GM23338 (cell line): ENCODE measurements around the gene GALNT16. TPM values are rescaled to one million over a fixed set of nuclear protein-coding genes. Genes with fewer than 3 reads are reported as not detected.
A peak's percentile ranks its signal among the peaks of the same experiment; 100 is the strongest.

Source experiments
- ATAC-seq: fragments of 200-7000 bp; cut with Tn5 transposase; 3 replicates; pipeline ENCODE4 v1.9.1; 2020
- DNase-seq: peaks from one replicate; pipeline ENCODE4 v3.0.0-alpha.2; 2015; ENCODE audit warnings: low spot score
- H2AFZ ChIP-seq: fragments of 200-600 bp; sonication (generic); 2 replicates; pipeline ENCODE4 v1.8.0; 2016; ENCODE audit warnings: antibody characterized with exemption, mild to moderate bottlenecking, moderate library complexity
- H3F3A ChIP-seq: fragments of 200-600 bp; sonication (generic); replicated peaks from 2 replicates; pipeline ENCODE4 v1.8.0; 2017; ENCODE audit warnings: antibody characterized with exemption, mixed run types, low read depth
- H3K27ac ChIP-seq: fragments of 200-600 bp; sonication (generic); 2 replicates; pipeline ENCODE4 v1.6.1; 2016; ENCODE audit warnings: low read depth
- H3K27me3 ChIP-seq: fragments of 200-600 bp; sonication (generic); 2 replicates; pipeline ENCODE4 v1.8.0; 2016; ENCODE audit warnings: mild to moderate bottlenecking, mixed run types, moderate library complexity; ENCODE audit not compliant: insufficient read depth
- H3K36me3 ChIP-seq: fragments of 200-600 bp; sonication (generic); 2 replicates; pipeline ENCODE4 v1.8.0; 2016; ENCODE audit warnings: mild to moderate bottlenecking; ENCODE audit not compliant: insufficient read depth
- H3K4me1 ChIP-seq: fragments of 200-600 bp; sonication (generic); 2 replicates; pipeline ENCODE4 v1.8.0; 2016; ENCODE audit warnings: mild to moderate bottlenecking, moderate library complexity; ENCODE audit not compliant: insufficient read depth
- H3K4me2 ChIP-seq: fragments of 200-600 bp; sonication (generic); 2 replicates; pipeline ENCODE4 v1.7.1; 2017; ENCODE audit warnings: mixed run types
- H3K4me3 ChIP-seq: fragments of 200-600 bp; sonication (generic); 2 replicates; pipeline ENCODE4 v1.6.1; 2016; ENCODE audit warnings: mixed run types
- H3K79me2 ChIP-seq: fragments of 200-600 bp; sonication (generic); replicated peaks from 2 replicates; pipeline ENCODE4 v1.8.0; 2017; ENCODE audit warnings: mild to moderate bottlenecking; ENCODE audit not compliant: insufficient read depth
- H3K9me2 ChIP-seq: fragments of 200-600 bp; sonication (generic); 2 replicates; pipeline ENCODE4 v1.8.0; 2017; ENCODE audit not compliant: insufficient read depth
- H4K20me1 ChIP-seq: fragments of 200-600 bp; sonication (generic); replicated peaks from 2 replicates; pipeline ENCODE4 v1.8.0; 2017; ENCODE audit warnings: mild to moderate bottlenecking; ENCODE audit not compliant: insufficient read depth
- H3K27ac Mint-ChIP-seq: 2 replicates; pipeline ENCODE4 v1.8.0; 2020; ENCODE audit warnings: inconsistent platforms, mild to moderate bottlenecking, moderate library complexity, mixed read lengths
- H3K27me3 Mint-ChIP-seq: 3 replicates; pipeline ENCODE4 v1.8.0; 2022; ENCODE audit warnings: low read depth, mild to moderate bottlenecking, moderate library complexity, mixed read lengths, inconsistent platforms; ENCODE audit not compliant: insufficient read depth, poor library complexity
- H3K36me3 Mint-ChIP-seq: 3 replicates; pipeline ENCODE4 v1.8.0; 2021; ENCODE audit warnings: low read depth, mild to moderate bottlenecking, inconsistent platforms, moderate library complexity, mixed read lengths
- H3K4me1 Mint-ChIP-seq: 3 replicates; pipeline ENCODE4 v1.8.0; 2020; ENCODE audit warnings: mild to moderate bottlenecking, inconsistent platforms, mixed read lengths
- H3K4me3 Mint-ChIP-seq: 3 replicates; pipeline ENCODE4 v1.8.0; 2021; ENCODE audit warnings: moderate library complexity, mild to moderate bottlenecking, inconsistent platforms, mixed read lengths
- H3K9me3 Mint-ChIP-seq: 3 replicates; pipeline ENCODE4 v1.8.0; 2020; ENCODE audit warnings: moderate library complexity, mild to moderate bottlenecking, inconsistent platforms, mixed read lengths
- CREB1 ChIP-seq: fragments of 250-450 bp; sonication (Bioruptor Pico); IDR thresholded peaks from 2 replicates; pipeline ENCODE4 v1.5.0; 2020; ENCODE audit warnings: low read depth, mild to moderate bottlenecking, moderate library complexity
- EZH2phosphoT487 ChIP-seq: fragments of 200-600 bp; sonication (generic); IDR thresholded peaks from one replicate; pipeline ENCODE4 v1.8.1; 2018; ENCODE audit warnings: antibody characterized with exemption; ENCODE audit not compliant: unreplicated experiment
- JUNB ChIP-seq: IDR thresholded peaks from one replicate; pipeline ENCODE4 v1.6.1; 2016; ENCODE audit warnings: antibody characterized with exemption; ENCODE audit not compliant: unreplicated experiment
- POLR2AphosphoS5 ChIP-seq: IDR thresholded peaks from 2 replicates; pipeline ENCODE4 v1.6.1; 2016; ENCODE audit warnings: antibody characterized with exemption, low read depth
- ZNF114 ChIP-seq: fragments of 250-450 bp; sonication (Bioruptor Pico); IDR thresholded peaks from 2 replicates; pipeline ENCODE4 v1.5.0; 2020; ENCODE audit warnings: mild to moderate bottlenecking, moderate library complexity
- polyA plus RNA-seq: library from polyadenylated mRNA; unstranded; fragments of >200 nt; fragmentation: Nextera tagmentation; extraction: Ambion mirVana; gene quantifications from 2 replicates; pipeline ENCODE4 v1.2.1, GENCODE V29; 2016
- total RNA-seq: library from RNA; depleted of rRNA; stranded (reverse); fragments of >200 nt; shearing (Covaris generic); gene quantifications from 2 replicates; pipeline ENCODE4 v1.2.3, GENCODE V29; 2014
- TF ChIP-seq, protein P1 (sequence below): fragments of 250-450 bp; sonication (Bioruptor Pico); IDR thresholded peaks from 2 replicates; pipeline ENCODE4 v1.5.0; 2020; ENCODE audit warnings: mild to moderate bottlenecking, moderate library complexity
- TF ChIP-seq, protein P2 (sequence below): IDR thresholded peaks from one replicate; pipeline ENCODE4 v1.6.1; 2018; ENCODE audit warnings: antibody characterized with exemption; ENCODE audit not compliant: unreplicated experiment
- TF ChIP-seq, protein P3 (sequence below): IDR thresholded peaks from 2 replicates; pipeline ENCODE4 v1.6.1; 2016; ENCODE audit warnings: antibody characterized with exemption
- TF ChIP-seq, protein P4 (sequence below), 2 experiments: fragments of 200-600 bp in 1 of 2; sonication (generic) in 1 of 2; conservative IDR thresholded peaks; 2 replicates each; pipeline versions ENCODE4 v1.5.1 to v1.6.1; 2016 to 2017; ENCODE audit warnings: antibody characterized with exemption in 2 of 2, low read depth in 2 of 2, mild to moderate bottlenecking in 2 of 2, moderate library complexity in 1 of 2

GALNT16 gene
- total and polyA plus RNA-seq, 2 experiments from 2014 or later: 1.5 to 2.9 TPM

DNA sequence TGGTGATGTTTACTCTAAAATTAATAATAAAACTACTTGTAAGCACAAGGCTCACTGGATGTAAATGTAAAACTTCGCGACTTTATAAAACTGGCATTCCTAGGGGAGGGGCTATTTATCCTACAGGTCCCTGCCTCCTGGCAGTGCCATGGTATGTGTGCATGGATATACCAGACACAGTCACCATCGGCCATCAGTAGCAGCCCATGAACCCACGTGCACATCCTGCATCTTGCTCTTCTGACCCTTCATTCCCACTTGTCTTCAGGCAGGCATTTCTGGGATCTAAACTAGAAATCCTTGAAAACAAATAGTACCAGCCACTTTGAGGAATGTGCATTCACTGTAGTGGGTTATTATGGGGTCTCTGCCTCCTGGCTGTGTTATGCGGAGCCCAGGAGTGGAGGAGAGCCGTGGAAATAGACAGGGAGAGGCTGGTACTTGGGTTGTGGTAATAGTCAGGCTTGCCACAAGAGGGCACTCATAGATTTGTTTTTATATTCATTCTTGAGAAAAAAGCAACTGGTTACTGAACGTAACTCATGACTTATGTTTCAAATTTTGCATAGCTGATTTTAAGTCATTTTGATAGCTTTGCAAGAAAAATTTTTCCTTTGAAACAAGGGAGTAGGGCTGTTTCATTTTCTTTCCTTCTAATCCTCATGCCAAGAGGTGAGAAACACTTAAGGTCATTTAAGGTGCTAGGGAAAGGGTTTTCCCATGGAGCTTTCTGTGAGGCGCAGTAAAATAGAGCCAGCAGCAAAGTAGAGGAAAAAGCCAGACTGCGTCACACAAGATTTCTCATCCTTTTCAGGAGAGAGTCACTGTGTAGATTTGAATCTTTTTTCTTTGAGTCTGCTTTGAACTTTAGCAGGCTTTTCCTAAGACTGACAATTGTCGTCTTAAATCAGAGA is 17.4 kb upstream of the GALNT16 start:
- Histone ChIP-seq H4K20me1 (no peaks in the 10 kb centered on the region), H2AFZ (no peak overlapping the region), H3K4me3 (no peak overlapping the region), H3F3A (no peaks in the 10 kb centered on the region), H3K27ac (no peak overlapping the region), H3K36me3 (peaks cover under 1% of the 10 kb centered on the region; the same call in 1 of the 2 replicates), H3K79me2 (no peaks in the 10 kb centered on the region), H3K4me1 (no peaks in the 10 kb centered on the region), H3K4me2 (no peak overlapping the region), H3K9me2 (no peaks in the 10 kb centered on the region), H3K27me3 (no peaks in the 10 kb centered on the region)
- TF ChIP-seq EZH2phosphoT487 (no peak), CREB1 (CRISPR knock-in tag) (no peak), ZNF114 (CRISPR knock-in tag) (no peak), POLR2AphosphoS5 (no peak), JUNB (no peak)
- TF ChIP-seq, protein P1, sequence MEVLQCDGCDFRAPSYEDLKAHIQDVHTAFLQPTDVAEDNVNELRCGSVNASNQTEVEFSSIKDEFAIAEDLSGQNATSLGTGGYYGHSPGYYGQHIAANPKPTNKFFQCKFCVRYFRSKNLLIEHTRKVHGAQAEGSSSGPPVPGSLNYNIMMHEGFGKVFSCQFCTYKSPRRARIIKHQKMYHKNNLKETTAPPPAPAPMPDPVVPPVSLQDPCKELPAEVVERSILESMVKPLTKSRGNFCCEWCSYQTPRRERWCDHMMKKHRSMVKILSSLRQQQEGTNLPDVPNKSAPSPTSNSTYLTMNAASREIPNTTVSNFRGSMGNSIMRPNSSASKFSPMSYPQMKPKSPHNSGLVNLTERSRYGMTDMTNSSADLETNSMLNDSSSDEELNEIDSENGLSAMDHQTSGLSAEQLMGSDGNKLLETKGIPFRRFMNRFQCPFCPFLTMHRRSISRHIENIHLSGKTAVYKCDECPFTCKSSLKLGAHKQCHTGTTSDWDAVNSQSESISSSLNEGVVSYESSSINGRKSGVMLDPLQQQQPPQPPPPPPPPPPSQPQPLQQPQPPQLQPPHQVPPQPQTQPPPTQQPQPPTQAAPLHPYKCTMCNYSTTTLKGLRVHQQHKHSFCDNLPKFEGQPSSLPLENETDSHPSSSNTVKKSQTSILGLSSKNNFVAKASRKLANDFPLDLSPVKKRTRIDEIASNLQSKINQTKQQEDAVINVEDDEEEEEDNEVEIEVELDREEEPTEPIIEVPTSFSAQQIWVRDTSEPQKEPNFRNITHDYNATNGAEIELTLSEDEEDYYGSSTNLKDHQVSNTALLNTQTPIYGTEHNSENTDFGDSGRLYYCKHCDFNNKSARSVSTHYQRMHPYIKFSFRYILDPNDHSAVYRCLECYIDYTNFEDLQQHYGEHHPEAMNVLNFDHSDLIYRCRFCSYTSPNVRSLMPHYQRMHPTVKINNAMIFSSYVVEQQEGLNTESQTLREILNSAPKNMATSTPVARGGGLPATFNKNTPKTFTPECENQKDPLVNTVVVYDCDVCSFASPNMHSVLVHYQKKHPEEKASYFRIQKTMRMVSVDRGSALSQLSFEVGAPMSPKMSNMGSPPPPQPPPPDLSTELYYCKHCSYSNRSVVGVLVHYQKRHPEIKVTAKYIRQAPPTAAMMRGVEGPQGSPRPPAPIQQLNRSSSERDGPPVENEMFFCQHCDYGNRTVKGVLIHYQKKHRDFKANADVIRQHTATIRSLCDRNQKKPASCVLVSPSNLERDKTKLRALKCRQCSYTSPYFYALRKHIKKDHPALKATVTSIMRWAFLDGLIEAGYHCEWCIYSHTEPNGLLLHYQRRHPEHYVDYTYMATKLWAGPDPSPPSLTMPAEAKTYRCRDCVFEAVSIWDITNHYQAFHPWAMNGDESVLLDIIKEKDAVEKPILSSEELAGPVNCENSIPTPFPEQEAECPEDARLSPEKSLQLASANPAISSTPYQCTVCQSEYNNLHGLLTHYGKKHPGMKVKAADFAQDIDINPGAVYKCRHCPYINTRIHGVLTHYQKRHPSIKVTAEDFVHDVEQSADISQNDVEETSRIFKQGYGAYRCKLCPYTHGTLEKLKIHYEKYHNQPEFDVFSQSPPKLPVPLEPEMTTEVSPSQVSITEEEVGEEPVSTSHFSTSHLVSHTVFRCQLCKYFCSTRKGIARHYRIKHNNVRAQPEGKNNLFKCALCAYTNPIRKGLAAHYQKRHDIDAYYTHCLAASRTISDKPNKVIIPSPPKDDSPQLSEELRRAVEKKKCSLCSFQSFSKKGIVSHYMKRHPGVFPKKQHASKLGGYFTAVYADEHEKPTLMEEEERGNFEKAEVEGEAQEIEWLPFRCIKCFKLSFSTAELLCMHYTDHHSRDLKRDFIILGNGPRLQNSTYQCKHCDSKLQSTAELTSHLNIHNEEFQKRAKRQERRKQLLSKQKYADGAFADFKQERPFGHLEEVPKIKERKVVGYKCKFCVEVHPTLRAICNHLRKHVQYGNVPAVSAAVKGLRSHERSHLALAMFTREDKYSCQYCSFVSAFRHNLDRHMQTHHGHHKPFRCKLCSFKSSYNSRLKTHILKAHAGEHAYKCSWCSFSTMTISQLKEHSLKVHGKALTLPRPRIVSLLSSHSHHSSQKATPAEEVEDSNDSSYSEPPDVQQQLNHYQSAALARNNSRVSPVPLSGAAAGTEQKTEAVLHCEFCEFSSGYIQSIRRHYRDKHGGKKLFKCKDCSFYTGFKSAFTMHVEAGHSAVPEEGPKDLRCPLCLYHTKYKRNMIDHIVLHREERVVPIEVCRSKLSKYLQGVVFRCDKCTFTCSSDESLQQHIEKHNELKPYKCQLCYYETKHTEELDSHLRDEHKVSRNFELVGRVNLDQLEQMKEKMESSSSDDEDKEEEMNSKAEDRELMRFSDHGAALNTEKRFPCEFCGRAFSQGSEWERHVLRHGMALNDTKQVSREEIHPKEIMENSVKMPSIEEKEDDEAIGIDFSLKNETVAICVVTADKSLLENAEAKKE: no peak
- TF ChIP-seq, protein P2, sequence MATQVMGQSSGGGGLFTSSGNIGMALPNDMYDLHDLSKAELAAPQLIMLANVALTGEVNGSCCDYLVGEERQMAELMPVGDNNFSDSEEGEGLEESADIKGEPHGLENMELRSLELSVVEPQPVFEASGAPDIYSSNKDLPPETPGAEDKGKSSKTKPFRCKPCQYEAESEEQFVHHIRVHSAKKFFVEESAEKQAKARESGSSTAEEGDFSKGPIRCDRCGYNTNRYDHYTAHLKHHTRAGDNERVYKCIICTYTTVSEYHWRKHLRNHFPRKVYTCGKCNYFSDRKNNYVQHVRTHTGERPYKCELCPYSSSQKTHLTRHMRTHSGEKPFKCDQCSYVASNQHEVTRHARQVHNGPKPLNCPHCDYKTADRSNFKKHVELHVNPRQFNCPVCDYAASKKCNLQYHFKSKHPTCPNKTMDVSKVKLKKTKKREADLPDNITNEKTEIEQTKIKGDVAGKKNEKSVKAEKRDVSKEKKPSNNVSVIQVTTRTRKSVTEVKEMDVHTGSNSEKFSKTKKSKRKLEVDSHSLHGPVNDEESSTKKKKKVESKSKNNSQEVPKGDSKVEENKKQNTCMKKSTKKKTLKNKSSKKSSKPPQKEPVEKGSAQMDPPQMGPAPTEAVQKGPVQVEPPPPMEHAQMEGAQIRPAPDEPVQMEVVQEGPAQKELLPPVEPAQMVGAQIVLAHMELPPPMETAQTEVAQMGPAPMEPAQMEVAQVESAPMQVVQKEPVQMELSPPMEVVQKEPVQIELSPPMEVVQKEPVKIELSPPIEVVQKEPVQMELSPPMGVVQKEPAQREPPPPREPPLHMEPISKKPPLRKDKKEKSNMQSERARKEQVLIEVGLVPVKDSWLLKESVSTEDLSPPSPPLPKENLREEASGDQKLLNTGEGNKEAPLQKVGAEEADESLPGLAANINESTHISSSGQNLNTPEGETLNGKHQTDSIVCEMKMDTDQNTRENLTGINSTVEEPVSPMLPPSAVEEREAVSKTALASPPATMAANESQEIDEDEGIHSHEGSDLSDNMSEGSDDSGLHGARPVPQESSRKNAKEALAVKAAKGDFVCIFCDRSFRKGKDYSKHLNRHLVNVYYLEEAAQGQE: no peak
- TF ChIP-seq, protein P3, sequence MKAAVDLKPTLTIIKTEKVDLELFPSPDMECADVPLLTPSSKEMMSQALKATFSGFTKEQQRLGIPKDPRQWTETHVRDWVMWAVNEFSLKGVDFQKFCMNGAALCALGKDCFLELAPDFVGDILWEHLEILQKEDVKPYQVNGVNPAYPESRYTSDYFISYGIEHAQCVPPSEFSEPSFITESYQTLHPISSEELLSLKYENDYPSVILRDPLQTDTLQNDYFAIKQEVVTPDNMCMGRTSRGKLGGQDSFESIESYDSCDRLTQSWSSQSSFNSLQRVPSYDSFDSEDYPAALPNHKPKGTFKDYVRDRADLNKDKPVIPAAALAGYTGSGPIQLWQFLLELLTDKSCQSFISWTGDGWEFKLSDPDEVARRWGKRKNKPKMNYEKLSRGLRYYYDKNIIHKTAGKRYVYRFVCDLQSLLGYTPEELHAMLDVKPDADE: no peak
- TF ChIP-seq, protein P4, sequence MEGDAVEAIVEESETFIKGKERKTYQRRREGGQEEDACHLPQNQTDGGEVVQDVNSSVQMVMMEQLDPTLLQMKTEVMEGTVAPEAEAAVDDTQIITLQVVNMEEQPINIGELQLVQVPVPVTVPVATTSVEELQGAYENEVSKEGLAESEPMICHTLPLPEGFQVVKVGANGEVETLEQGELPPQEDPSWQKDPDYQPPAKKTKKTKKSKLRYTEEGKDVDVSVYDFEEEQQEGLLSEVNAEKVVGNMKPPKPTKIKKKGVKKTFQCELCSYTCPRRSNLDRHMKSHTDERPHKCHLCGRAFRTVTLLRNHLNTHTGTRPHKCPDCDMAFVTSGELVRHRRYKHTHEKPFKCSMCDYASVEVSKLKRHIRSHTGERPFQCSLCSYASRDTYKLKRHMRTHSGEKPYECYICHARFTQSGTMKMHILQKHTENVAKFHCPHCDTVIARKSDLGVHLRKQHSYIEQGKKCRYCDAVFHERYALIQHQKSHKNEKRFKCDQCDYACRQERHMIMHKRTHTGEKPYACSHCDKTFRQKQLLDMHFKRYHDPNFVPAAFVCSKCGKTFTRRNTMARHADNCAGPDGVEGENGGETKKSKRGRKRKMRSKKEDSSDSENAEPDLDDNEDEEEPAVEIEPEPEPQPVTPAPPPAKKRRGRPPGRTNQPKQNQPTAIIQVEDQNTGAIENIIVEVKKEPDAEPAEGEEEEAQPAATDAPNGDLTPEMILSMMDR (conservative IDR thresholded peaks at IDR 0.05; ENCODE audit: low read depth in 2 of 2): peak; percentile 73 to 90
- Mint-ChIP-seq H3K27ac (no peak overlapping the region), H3K4me1 (peaks cover 5% of the 10 kb centered on the region), H3K9me3 (no peaks in the 10 kb centered on the region), H3K4me3 (no peak overlapping the region), H3K36me3 (peaks cover 7% of the 10 kb centered on the region; the same call in 2 of the 3 replicates), H3K27me3 (no peaks in the 10 kb centered on the region)
- peak; percentile 82 for DNase-seq
- peak; percentile 87 for ATAC-seq
